HUES6 (cell line): ENCODE measurements around the gene CHST13.

ENCODE experiments used
- H3K27ac ChIP-seq: 2 replicates; pipeline ENCODE4 v1.7.0; 2013; ENCODE audit warnings: low read depth, mild to moderate bottlenecking, low read length, inconsistent platforms
- H3K27me3 ChIP-seq: 2 replicates; pipeline ENCODE4 v1.6.1; 2013; ENCODE audit warnings: low read length; ENCODE audit not compliant: control insufficient read depth, insufficient read depth
- H3K36me3 ChIP-seq: 2 replicates; pipeline ENCODE4 v1.6.1; 2013; ENCODE audit warnings: low read length; ENCODE audit not compliant: control insufficient read depth, insufficient read depth
- H3K4me1 ChIP-seq: 2 replicates; pipeline ENCODE4 v1.6.1; 2013; ENCODE audit warnings: low read length; ENCODE audit not compliant: control insufficient read depth, insufficient read depth
- H3K4me3 ChIP-seq: 2 replicates; pipeline ENCODE4 v1.5.1; 2013; ENCODE audit warnings: low read depth, low read length
- H3K9ac ChIP-seq: one replicate; pipeline ENCODE4 v1.6.1; 2013; ENCODE audit warnings: mild to moderate bottlenecking, low read length
- H3K9me3 ChIP-seq: 2 replicates; pipeline ENCODE4 v1.6.1; 2013; ENCODE audit warnings: low read depth, low read length; ENCODE audit not compliant: control insufficient read depth, insufficient read depth

CHST13 gene

GRCh38 chr3:126558336-126559071 lies 34.5 kb downstream of the CHST13 start, which contains the start of gene C3orf22:
TSS of gene C3orf22 (minus strand) at chr3:126558932. CDS start at chr3:126553390, 5,542 bp downstream.
- Histone ChIP-seq H3K27ac (no peak within 1 kb of the TSS), H3K36me3 (no peaks in the 10 kb centered on the region), H3K27me3 (no peaks in the 10 kb centered on the region), H3K9me3 (peaks cover 3% of the 10 kb centered on the region; the same call in 1 of the 2 replicates), H3K9ac (no peak within 1 kb of the TSS), H3K4me1 (no peaks in the 10 kb centered on the region), H3K4me3 (no peak within 1 kb of the TSS)

- Histone ChIP-seq H3K27ac (no peak overlapping the region), H3K4me1 (no peaks in the 10 kb centered on the region), H3K4me3 (no peak overlapping the region)
These were observed 38.9 kb downstream of the CHST13 start for GRCh38 chr3:126562737-126563276.

GRCh38 chr3:126567696-126568438 lies 43.9 kb downstream of the CHST13 start:
- Histone ChIP-seq H3K27me3 (no peaks in the 10 kb centered on the region), H3K27ac (no peak overlapping the region), H3K36me3 (no peaks in the 10 kb centered on the region), H3K9ac (no peak overlapping the region), H3K4me1 (no peaks in the 10 kb centered on the region), H3K9me3 (0 out of 2 replicates have a peak, but pooled peaks cover under 1% of the 10 kb centered on the region), H3K4me3 (no peak overlapping the region)

More at GRCh38 chr3:126562737-126563276, 38.9 kb downstream of the CHST13 start:
- Histone ChIP-seq H3K36me3 (no peaks in the 10 kb centered on the region), H3K9ac (no peak overlapping the region), H3K9me3 (peaks cover 3% of the 10 kb centered on the region; the same call in 1 of the 2 replicates), H3K27me3 (no peaks in the 10 kb centered on the region)

GRCh38 chr3:126568776-126569342 lies 44.9 kb downstream of the CHST13 start:
- Histone ChIP-seq H3K27ac (no peak overlapping the region), H3K9me3 (no peaks in the 10 kb centered on the region), H3K4me1 (no peaks in the 10 kb centered on the region), H3K9ac (no peak overlapping the region), H3K4me3 (no peak overlapping the region), H3K27me3 (no peaks in the 10 kb centered on the region), H3K36me3 (no peaks in the 10 kb centered on the region)

GRCh38 chr3:126569390-126569975 lies 45.5 kb downstream of the CHST13 start:
- H3K27me3 ChIP-seq, result no peaks in the 10 kb centered on the region
- H3K9me3 ChIP-seq, result no peaks in the 10 kb centered on the region
- no peak overlapping the region for H3K9ac ChIP-seq
- H3K27ac ChIP-seq, result no peak overlapping the region
- no peaks in the 10 kb centered on the region for H3K4me1 ChIP-seq
- no peaks in the 10 kb centered on the region for H3K36me3 ChIP-seq
- no peak overlapping the region for H3K4me3 ChIP-seq

GRCh38 chr3:126570103-126570541 lies 46.2 kb downstream of the CHST13 start:
- Histone ChIP-seq H3K9ac (no peak overlapping the region), H3K36me3 (no peaks in the 10 kb centered on the region), H3K9me3 (no peaks in the 10 kb centered on the region), H3K27me3 (no peaks in the 10 kb centered on the region), H3K27ac (no peak overlapping the region), H3K4me3 (no peak overlapping the region), H3K4me1 (no peaks in the 10 kb centered on the region)

- Histone ChIP-seq H3K4me3 (no peak overlapping the region), H3K36me3 (no peaks in the 10 kb centered on the region), H3K27me3 (no peaks in the 10 kb centered on the region), H3K4me1 (no peaks in the 10 kb centered on the region), H3K9me3 (no peaks in the 10 kb centered on the region), H3K27ac (no peak overlapping the region), H3K9ac (no peak overlapping the region)
These were observed 47.1 kb downstream of the CHST13 start for GRCh38 chr3:126571078-126571477.

GRCh38 chr3:126573492-126574117 lies 49.6 kb downstream of the CHST13 start:
- no peak overlapping the region for H3K9ac ChIP-seq

GRCh38 chr3:126577261-126577660 lies 53.3 kb downstream of the CHST13 start:
- H3K9me3 ChIP-seq, result no peaks in the 10 kb centered on the region

More at GRCh38 chr3:126573492-126574117, 49.6 kb downstream of the CHST13 start:
- H3K4me3 ChIP-seq, result no peak overlapping the region
- no peaks in the 10 kb centered on the region for H3K4me1 ChIP-seq
- no peaks in the 10 kb centered on the region for H3K27me3 ChIP-seq
- no peak overlapping the region for H3K27ac ChIP-seq
- H3K9me3 ChIP-seq, result no peaks in the 10 kb centered on the region
- no peaks in the 10 kb centered on the region for H3K36me3 ChIP-seq

GRCh38 chr3:126578702-126579101 lies 54.7 kb downstream of the CHST13 start:
- Histone ChIP-seq H3K36me3 (no peaks in the 10 kb centered on the region), H3K4me3 (no peak overlapping the region), H3K9me3 (no peaks in the 10 kb centered on the region), H3K27ac (no peak overlapping the region), H3K4me1 (no peaks in the 10 kb centered on the region), H3K9ac (no peak overlapping the region), H3K27me3 (no peaks in the 10 kb centered on the region)

More at GRCh38 chr3:126577261-126577660, 53.3 kb downstream of the CHST13 start:
- no peaks in the 10 kb centered on the region for H3K27me3 ChIP-seq
- H3K4me3 ChIP-seq, result no peak overlapping the region
- H3K9ac ChIP-seq, result no peak overlapping the region
- no peaks in the 10 kb centered on the region for H3K36me3 ChIP-seq
- H3K27ac ChIP-seq, result no peak overlapping the region
- no peaks in the 10 kb centered on the region for H3K4me1 ChIP-seq
